Uterus (tissue), 2 donors: ENCODE measurements around the gene TSPAN5.

Experiments
- POLR2A ChIP-seq, 2 donors: fragments of 450-650 bp; IDR thresholded peaks; one replicate each; pipeline ENCODE4 v1.6.1; 2016; ENCODE audit warnings: antibody characterized with exemption in 2 of 2, mild to moderate bottlenecking in 1 of 2, moderate library complexity in 1 of 2
- TF ChIP-seq, protein P1 (sequence below), 4 experiments: fragments of 200-600 bp in 2 of 4; fragments of 450-650 bp in 2 of 4; sonication (generic) in 2 of 4; IDR thresholded peaks; one replicate each; pipeline ENCODE4 v1.5.1; 2016 to 2019; ENCODE audit warnings: antibody characterized with exemption in 4 of 4, mild to moderate bottlenecking in 2 of 4, moderate library complexity in 1 of 4

DNA sequence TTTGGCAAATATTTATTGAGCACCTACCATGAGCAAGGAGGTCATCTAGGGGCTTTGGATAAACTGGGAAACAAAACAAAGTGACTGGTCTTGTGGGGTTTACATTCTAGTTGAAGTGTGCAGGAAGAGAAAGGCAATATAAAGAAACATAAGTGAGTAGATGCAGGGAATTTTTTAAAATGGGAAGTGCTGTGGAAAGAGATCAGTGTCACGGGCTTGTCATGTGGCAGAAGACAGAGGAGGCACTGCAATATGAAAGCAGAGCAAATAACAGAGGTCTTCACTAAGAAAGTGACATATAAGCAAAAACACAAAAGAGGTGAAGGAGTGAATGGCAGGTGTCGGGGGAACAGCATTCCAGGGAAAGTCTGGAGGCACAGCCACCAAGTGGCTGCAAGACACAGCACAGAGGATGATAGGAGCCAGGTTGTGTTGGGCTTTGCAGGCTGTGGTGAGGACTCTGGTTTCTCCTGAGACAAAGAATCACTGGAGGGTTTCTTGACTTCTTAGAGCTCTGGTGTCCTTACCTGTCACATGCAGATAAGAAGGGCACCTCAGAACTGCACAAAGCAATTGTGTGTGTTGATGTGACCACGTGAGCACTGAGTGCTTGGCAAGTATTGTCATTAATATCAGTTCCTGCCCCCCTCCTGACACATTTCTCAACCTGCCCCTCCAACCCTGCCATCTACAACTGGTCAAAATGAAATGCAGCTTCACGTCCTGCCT, 143.5 kb downstream of the TSPAN5 start:
- TF ChIP-seq, protein P1, sequence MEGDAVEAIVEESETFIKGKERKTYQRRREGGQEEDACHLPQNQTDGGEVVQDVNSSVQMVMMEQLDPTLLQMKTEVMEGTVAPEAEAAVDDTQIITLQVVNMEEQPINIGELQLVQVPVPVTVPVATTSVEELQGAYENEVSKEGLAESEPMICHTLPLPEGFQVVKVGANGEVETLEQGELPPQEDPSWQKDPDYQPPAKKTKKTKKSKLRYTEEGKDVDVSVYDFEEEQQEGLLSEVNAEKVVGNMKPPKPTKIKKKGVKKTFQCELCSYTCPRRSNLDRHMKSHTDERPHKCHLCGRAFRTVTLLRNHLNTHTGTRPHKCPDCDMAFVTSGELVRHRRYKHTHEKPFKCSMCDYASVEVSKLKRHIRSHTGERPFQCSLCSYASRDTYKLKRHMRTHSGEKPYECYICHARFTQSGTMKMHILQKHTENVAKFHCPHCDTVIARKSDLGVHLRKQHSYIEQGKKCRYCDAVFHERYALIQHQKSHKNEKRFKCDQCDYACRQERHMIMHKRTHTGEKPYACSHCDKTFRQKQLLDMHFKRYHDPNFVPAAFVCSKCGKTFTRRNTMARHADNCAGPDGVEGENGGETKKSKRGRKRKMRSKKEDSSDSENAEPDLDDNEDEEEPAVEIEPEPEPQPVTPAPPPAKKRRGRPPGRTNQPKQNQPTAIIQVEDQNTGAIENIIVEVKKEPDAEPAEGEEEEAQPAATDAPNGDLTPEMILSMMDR (IDR thresholded peaks at IDR 0.05), result no peak
- no peak for TF ChIP-seq POLR2A (IDR thresholded peaks at IDR 0.05)
